Stimulated activated CD4-positive, alpha-beta T cell treated with anti-CD3 and anti-CD28 coated beads, TNF-alpha, amount 100 ng/mL, for 48 hours (primary cell): ENCODE results near the gene SLC35B1.

Source experiments
- DNase-seq, 3 donors: peaks; one replicate each; pipeline ENCODE4 v3.0.0-alpha.2; 2020; ENCODE audit warnings: low read depth in 3 of 3

The SLC35B1 gene

GRCh38 chr17:49670641-49671040 is 37.1 kb downstream of the SLC35B1 start:
- DNase-seq: no peak

GRCh38 chr17:49670002-49670401 is 37.8 kb downstream of the SLC35B1 start:
- DNase-seq: no peak

DNA sequence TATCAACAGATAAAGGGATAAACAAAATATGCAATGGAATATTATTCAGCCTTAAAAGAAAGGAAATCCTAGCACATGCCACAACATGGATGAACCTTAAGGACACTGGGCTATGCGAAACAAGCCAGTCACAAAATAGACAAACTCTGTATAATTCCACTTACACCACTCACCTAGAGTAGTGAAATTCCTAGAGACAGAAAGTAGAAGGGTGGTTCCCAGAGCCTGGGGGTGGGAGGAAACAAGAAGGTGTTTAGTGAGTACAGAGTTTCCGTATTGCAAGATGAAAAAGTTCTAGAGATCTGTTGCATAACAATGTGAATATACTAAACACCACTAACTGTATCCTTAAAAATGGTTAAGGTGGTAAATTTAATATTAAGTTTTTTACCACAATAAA is 39.9 kb downstream of the SLC35B1 start:
- no peak for DNase-seq

DNA sequence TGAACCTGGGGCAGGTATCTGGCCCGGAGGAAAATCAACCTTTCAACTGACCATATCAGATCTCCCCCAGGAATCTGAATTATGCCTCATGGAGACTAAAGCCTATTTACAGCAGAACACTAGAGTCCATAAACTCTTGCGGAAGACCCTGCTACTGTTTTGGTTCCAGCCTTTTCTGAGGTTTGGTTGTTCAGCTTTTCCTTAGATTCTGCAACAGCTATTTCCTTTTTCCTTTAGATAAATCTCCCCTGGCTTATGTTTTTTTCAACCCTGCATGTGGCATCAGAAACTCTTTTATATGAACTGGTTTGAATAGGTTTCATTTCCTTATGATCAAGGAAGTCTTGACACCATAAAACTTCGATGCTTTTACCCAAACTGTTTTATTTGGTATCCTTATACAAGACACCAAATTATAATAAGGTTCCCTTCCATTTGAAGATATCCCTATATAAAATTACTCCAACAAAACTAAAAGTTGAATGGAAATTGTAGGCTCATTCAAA is 43.0 kb downstream of the SLC35B1 start:
- DNase-seq: no peak

GRCh38 chr17:49659661-49660382 is 47.9 kb downstream of the SLC35B1 start:
- DNase-seq: no peak

DNA sequence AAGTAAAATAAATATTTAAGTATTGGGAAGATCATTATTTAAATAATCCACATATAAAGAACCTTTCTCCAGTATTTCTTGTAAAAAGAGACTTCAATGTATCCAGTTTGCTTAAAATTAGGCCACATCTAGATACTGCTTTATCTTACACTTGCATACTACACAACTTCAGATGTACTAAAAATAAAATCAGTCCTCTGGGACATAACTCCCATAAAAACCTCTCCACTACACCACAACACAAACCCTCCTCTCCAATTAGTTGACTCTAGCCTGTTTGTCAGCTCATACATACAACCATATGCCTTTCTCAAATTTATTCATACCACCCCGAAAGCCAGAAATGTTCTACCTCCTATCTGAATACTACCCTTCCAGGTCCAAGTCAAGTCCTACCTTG is 51.5 kb downstream of the SLC35B1 start:
- no peak for DNase-seq
